Measurements from ENCODE around the gene NDST1.

Gene NDST1

GRCh38 chr5:150514708-150515211, 6.8 kb downstream of the NDST1 start:
- TF ChIP-seq CTCF (IDR thresholded peaks at IDR 0.05; ENCODE audit: low read length) (no peak), EZH2 (IDR thresholded peaks at IDR 0.05; ENCODE audit: borderline replicate concordance, low read length) (no peak)
- Histone ChIP-seq H3K9me2 (ENCODE audit: low read depth, low read length) (no peaks in the 10 kb centered on the region), H3K27me3 (ENCODE audit: insufficient read depth, low read length) (0 out of 2 replicates have a peak, but pooled peaks cover 4% of the 10 kb centered on the region), H3K36me3 (ENCODE audit: insufficient read depth, low read length) (no peaks in the 10 kb centered on the region; the same call in 1 of the 2 replicates), H3K4me2 (ENCODE audit: low read length) (no peak overlapping the region), H3K9ac (ENCODE audit: low read length) (no peak overlapping the region), H3F3A (ENCODE audit: insufficient read depth, low read length) (no peaks in the 10 kb centered on the region), H3K79me2 (ENCODE audit: insufficient read depth, low read length) (no peaks in the 10 kb centered on the region), H3K9me3 (ENCODE audit: low read length) (no peaks in the 10 kb centered on the region), H2AFZ (ENCODE audit: low read length) (no peak overlapping the region), H3K4me1 (ENCODE audit: insufficient read depth, low read length, severe bottlenecking) (peaks cover 4% of the 10 kb centered on the region), H4K20me1 (ENCODE audit: insufficient read depth, low read length) (no peaks in the 10 kb centered on the region), H3K4me3 (ENCODE audit: low read depth, low read length, poor library complexity, severe bottlenecking) (no peak overlapping the region), H3K27ac (ENCODE audit: low read depth, low read length, poor library complexity, severe bottlenecking) (no peak overlapping the region)

GRCh38 chr5:150515446-150515845, 7.5 kb downstream of the NDST1 start:
- Histone ChIP-seq H3K4me2 (ENCODE audit: low read length) (no peak overlapping the region), H3K27ac (ENCODE audit: low read depth, low read length, poor library complexity, severe bottlenecking) (no peak overlapping the region), H3K79me2 (ENCODE audit: insufficient read depth, low read length) (no peaks in the 10 kb centered on the region), H3K36me3 (ENCODE audit: insufficient read depth, low read length) (no peaks in the 10 kb centered on the region; the same call in 1 of the 2 replicates), H3K4me1 (ENCODE audit: insufficient read depth, low read length, severe bottlenecking) (peaks cover 4% of the 10 kb centered on the region), H3K9ac (ENCODE audit: low read length) (no peak overlapping the region), H3K27me3 (ENCODE audit: insufficient read depth, low read length) (peaks cover 4% of the 10 kb centered on the region; the same call in 1 of the 2 replicates), H3F3A (ENCODE audit: insufficient read depth, low read length) (no peaks in the 10 kb centered on the region), H2AFZ (ENCODE audit: low read length) (no peak overlapping the region), H3K4me3 (ENCODE audit: low read depth, low read length, poor library complexity, severe bottlenecking) (no peak overlapping the region), H4K20me1 (ENCODE audit: insufficient read depth, low read length) (no peaks in the 10 kb centered on the region), H3K9me2 (ENCODE audit: low read depth, low read length) (no peaks in the 10 kb centered on the region), H3K9me3 (ENCODE audit: low read length) (no peaks in the 10 kb centered on the region)
- no peak for TF ChIP-seq EZH2 (IDR thresholded peaks at IDR 0.05; ENCODE audit: borderline replicate concordance, low read length)
- no peak for TF ChIP-seq CTCF (IDR thresholded peaks at IDR 0.05; ENCODE audit: low read length)

GRCh38 chr5:150516011-150516410, 8.1 kb downstream of the NDST1 start:
- no peak overlapping the region for H3K27ac ChIP-seq (ENCODE audit: low read depth, low read length, poor library complexity, severe bottlenecking)
- no peaks in the 10 kb centered on the region for H3K79me2 ChIP-seq (ENCODE audit: insufficient read depth, low read length)
- no peaks in the 10 kb centered on the region for H3F3A ChIP-seq (ENCODE audit: insufficient read depth, low read length)

More at GRCh38 chr5:150516011-150516410, 8.1 kb downstream of the NDST1 start:
- no peak overlapping the region for H3K4me2 ChIP-seq (ENCODE audit: low read length)
- no peak overlapping the region for H3K9ac ChIP-seq (ENCODE audit: low read length)
- no peaks in the 10 kb centered on the region for H3K9me3 ChIP-seq (ENCODE audit: low read length)
- no peak overlapping the region for H3K4me3 ChIP-seq (ENCODE audit: low read depth, low read length, poor library complexity, severe bottlenecking)
- TF ChIP-seq EZH2 (IDR thresholded peaks at IDR 0.05; ENCODE audit: borderline replicate concordance, low read length) (no peak), CTCF (IDR thresholded peaks at IDR 0.05; ENCODE audit: low read length) (no peak)
- H3K36me3 ChIP-seq (ENCODE audit: insufficient read depth, low read length): no peaks in the 10 kb centered on the region; the same call in 1 of the 2 replicates
- peaks cover 4% of the 10 kb centered on the region for H3K4me1 ChIP-seq (ENCODE audit: insufficient read depth, low read length, severe bottlenecking)
- H3K9me2 ChIP-seq (ENCODE audit: low read depth, low read length): no peaks in the 10 kb centered on the region
- H4K20me1 ChIP-seq (ENCODE audit: insufficient read depth, low read length): no peaks in the 10 kb centered on the region
- H3K27me3 ChIP-seq (ENCODE audit: insufficient read depth, low read length): peaks cover 4% of the 10 kb centered on the region; the same call in 1 of the 2 replicates
- no peak overlapping the region for H2AFZ ChIP-seq (ENCODE audit: low read length)
